RKO (cell line): ENCODE data around the gene GORASP2.

ENCODE experiments used
- DNase-seq: peaks from one replicate; pipeline ENCODE4 v3.0.0-alpha.2; 2016; ENCODE audit warnings: low spot score

Gene GORASP2

DNA sequence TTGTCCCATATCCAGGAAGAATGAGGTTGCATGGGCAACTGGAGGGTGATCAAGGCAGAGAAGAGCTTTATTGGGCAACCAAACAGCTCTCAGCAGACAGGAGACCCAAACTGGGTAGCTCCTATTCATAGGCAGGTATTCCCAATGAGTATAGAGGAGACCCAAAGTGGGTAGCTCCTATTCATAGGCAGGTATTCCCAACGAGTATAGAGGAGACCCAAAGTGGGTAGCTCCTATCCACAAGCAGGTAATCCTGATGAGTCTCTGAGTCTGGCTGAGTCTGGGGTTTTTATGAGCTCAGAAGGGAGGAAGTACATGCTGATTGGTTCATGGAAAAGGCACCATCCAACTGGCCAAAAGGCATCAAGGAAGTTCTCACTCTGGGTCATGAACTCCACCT is 5.3 kb upstream of the GORASP2 start:
- no peak for DNase-seq

DNA sequence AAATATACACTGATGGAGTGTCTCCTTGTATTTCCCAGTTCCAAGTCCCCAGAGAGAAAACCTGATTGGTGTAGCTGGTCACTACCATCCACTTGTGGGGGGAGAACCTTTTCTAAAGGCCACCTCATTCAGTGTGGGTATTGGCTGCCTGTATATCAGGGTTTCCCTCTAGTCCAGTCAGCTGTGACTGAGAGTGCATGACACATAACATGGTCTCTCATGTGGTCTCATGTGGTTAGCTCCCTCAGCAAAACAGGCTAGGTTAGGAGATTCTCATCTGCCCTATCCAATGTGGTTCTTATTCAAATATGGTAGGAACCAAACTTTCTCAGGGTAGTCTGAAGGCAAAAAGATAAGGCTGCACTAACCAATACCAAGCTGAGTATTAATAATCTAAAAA is 4.1 kb upstream of the GORASP2 start:
- no peak for DNase-seq

DNA sequence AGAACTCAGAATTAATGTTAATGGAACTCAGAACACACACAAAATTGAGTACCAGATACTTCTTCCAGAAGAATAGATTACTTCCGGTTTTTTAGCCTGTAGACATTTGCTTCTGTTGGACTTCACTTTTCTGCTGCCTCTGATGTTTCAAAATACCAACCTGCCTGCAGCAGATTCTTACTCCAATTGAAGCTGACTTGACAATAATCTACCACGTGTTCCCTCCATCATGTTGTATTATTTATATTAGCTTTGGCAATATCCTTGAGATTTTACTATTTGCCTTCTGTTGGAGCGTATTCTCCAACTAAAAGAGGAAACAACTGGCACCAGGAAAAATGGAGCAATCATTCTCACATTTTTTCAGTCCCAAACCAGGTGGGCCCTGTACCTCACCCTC is 3.1 kb upstream of the GORASP2 start:
- DNase-seq, result no peak

DNA sequence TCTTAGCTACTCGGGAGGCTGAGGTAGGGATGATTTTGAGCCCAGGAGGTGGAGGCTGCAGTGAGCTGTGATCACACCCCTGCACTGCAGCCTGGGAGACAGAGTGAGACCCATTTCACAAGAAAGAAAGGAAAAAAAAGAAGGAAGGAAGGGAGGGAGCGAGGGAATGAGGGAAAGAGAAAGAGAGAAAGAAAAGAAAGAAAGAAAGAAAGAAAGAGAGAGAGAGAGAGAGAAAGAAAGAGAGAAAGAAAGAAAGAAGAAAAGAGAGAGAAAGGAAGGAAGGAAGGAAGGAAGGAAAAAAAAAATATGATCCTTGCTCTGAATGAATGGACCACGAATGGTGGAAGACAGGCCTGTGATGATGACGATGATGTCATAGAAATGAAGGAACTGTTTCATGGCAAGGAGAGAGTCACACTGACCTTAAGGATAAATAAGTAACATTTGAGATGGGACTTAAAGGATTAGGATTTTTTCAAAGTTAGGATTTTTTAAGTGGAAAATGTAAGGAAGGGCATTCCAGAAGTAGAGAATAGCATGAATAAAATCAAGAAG is 2.2 kb upstream of the GORASP2 start:
- no peak for DNase-seq

DNA sequence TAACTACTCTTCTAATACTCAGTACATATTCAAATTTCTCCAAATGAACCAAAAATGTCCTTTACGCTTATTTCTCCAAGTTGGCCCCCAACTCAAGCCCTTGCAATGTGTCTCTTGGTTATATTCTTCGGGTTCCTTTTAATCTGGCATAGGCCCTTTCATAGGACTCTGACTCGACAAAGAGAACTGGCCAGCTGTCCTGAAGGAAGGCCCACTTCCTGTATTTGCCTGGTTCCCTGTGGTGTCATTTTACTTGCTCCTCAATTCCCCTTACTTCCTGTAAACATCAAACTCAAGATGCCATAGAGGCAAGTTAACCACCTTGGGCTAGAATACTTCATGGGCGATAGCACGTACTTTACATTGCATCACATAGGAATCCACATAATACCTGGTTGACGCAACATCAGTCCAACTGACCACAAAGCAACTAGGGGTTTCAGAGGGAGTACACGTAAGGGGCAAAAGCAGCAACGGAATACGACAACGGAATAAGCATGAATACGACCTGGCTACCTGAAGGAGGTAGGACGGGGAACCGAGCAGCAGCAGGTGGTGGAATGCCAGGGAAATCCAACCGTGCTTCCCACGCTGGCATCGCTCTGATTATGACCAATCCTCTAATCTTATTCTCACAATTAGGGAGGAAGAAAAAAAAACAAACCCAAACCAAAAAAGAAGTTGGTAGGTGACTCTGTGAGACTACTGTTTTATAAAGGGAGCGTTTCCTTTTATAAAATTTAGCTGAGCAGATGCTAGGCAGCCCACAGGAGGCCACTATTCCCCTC is 823 bp upstream of the GORASP2 start:
- DNase-seq, result peak; percentile 76

DNA sequence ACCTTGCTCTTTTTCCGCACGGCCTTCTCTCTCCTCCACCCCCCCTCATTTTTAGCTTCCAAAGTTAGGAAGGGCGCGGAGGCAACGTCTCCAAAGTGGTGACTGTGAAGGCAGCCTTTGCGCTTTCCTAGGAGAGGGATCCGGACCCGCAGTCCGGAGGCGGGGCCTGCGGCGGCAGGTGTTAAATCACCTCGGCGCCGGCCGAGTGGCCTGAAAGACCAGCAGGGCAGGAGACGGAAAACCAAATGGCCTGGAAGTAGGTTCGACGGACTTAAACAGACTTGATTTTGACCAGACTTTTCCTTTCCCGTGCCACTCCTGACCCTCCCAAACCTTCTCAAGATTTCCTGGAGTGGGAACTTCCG is 615 bp downstream of the GORASP2 start:
- DNase-seq, result peak; percentile 49

DNA sequence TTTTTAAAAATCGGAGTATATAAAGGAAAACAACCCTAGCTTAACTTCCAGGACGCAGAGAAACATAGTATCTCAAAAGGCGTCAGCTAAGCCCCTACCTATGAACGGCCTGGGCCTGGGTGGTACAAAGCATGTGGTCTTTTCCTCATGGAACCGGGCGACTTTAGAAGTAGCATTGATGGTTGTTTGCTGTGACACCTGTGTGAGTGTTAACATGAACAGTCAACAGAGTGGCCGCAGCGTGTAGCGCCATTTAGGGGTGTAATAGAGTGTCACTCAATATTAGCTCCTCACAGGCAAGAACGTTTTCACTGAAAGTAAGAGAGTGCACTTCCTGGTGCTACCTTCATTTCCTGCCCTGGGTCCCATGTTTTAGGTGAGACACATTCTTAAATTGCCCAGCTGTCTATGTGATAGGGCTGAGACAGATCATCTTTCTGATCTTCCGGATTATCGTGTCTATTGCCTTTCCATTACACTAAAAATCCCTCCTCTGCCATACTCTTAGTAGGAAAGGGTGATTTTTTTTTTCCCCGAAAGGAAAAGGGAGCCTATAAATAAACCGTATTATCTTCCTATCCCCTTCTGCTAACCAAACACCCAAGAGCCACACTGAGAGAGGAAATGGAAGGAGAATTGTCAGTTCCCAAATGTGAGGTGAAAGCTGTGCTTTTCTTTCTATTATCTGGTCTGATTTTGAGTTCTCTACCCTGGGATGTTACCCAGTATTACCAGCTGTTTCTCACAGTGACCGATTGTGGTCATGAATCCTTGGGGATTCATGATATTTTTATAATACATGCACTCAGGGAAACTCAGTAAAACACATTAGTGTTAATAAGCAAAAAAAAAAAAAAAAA is 1.3 kb downstream of the GORASP2 start:
- peak; percentile 93 for DNase-seq

DNA sequence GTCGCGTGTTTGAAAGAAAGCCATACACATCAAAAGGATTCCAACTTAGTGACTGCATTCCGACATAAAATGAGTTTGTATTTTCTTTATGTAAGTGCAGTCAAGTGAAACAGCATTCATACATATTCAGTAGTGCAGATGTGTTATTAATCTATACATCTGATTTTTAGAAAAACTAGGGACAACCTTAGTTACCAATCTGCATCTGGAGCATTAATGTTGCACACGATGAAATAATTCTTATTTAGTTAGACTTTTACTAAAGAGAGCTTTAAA is 1.9 kb downstream of the GORASP2 start:
- peak; percentile 16 for DNase-seq

DNA sequence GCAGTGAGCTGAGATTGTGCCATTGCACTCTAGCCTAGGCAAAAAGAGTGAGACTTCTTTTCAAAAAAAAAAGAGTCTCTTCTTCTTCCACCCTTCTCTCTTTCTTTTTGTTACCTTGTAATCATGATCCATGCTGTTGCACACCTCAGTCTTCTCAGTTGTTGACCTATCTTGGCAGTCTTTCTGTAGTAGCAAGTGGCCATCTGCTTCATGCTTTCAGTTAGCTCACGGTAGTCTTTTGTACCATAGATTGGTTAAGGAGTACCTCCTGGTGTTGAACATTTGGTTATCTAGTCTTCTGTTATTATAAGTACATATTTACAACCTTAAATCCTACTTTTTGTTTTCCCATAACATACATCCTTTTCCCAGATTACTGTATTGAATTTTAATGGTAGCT is 3.1 kb downstream of the GORASP2 start:
- DNase-seq, result no peak

DNA sequence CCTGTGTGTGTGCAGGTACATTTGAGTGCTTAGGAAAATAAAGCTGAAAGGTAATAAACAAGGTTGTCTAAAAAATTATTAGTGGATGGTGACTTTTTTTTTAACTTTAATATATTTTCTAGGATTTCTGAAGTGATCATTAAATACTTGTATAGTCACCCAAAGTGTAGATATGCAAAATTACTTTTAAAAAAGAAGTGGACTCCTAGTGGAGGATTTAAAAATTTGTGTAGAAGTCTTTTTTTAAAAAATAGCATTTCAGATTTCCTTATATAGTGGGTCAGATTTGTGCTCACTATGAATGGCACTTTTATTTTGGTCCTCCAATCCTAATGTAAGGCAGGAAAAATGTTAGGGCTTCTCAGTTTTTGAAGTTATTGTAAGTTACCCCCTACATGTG is 3.9 kb downstream of the GORASP2 start:
- DNase-seq, result no peak

DNA sequence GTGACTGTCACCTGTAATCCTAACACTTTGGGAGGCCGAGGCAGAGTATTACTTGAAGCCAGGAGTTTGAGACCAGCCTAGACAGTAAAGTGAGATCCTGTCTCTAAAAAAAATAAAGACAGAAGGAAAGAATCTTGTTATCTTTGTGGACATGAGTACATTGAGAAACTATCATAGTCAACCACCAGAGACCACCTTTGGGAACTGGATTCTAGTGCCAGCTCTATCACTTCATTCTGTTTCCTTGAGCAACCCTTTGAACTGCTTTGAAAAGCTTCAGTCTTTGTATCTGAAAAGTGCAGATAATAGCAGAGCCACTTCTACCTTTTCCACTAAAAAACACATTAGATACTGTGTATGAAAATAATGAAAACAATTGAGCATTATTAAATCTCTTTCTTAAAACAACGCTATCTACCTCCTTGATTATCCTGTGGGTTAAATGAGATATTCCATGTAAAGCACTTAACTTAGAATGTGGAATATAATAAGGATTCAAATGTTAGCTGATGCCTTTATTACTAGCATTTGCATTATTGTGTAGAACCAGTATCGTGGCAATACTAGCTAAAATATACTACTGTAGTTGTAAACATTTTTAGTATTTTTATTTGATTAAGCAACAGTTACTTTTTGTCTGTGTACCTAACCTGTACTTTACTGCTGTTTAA is 8.8 kb downstream of the GORASP2 start:
- no peak for DNase-seq

DNA sequence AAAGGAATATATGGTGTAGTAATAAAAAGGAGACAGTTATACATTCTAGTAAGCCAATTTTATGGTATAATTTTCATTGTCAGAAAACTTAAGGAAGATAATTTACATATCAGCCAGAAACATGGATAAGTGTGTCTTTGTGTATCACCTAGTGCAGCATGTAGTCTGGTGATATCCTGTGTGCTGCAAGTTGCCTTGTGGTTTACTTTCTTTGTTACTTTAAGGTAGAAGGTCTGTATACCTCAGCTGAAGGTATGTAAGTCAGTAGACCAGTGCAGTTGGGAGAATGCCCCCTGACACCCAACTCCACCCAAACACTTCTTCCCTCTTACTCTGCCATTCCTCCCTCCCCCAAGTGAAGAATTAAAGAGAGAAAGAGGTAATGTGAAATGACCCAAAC is 11.0 kb downstream of the GORASP2 start:
- DNase-seq, result no peak

DNA sequence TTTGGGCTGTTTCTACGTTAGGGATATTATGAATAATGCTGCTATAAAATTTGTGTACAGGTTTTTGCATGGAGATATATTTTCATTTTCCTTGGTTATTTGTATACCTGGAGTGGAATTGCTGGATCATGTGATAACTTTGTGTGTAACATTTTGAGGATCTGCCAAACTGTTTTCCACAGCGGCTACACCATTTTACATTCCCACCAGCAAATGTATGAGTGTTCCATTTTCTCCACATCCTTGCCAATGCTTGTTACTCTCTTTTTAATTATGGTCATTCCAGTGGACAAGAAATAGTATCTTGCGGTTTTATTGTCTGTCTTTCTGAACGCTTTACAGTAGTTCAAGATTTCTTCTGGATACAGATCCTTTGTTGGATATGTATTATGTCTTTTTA is 13.6 kb downstream of the GORASP2 start:
- no peak for DNase-seq

DNA sequence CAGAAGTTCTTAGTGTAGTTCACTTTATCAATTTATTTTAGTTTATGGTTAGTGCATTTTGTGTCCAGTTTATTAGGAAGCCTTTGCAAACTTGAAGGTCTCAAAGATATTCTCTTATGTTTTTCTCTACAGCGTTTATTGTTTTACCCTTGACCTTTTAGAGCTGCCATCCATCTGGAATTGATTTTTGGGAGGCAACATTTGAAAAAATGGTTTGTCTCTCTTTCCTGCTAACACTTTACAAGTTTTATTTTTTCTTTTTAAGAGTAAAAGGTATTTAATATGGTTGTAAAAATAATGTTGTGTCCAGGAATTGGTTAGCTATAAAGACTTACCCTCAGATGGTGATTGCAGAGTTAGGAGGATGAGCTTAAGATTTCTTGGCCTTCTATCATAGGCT is 14.0 kb downstream of the GORASP2 start:
- no peak for DNase-seq

DNA sequence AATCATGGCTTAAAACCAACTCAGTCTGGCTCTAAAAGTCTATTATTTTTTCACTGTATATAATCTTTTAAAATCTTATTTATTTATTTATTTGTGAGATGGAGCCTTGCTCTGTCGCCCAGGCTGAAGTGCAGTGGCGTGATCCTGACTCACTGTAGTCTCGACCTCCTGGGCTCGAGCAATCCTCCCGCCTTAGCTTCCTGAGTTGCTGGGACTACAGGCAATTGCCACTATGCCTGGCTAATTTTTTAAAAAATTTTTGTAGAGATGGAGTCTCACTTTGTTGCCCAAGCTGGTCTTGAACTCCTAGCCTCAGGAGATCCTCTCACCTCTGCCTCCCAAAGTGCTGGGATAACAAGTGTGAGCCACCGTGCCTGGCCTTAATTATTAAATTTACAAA is 14.5 kb downstream of the GORASP2 start:
- DNase-seq, result no peak

DNA sequence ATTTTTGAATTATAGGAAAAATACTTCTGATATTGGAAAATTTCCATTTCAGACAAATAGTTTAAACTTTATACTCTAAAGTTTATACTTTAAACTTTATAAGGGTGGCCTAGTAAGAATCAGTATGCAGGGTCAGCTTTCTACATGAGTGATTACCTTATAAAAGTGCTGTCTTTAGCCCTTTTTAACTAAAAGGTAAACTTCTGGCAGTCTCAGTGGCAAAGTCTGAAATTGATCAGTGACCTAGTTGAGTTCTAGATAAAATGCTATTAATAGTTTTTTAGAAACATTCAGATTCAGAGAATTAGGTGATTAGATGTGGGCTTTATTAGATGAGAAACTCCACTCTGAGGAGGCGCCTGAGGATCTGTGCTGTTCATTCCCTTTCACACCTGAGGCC is 15.5 kb downstream of the GORASP2 start:
- DNase-seq, result no peak

DNA sequence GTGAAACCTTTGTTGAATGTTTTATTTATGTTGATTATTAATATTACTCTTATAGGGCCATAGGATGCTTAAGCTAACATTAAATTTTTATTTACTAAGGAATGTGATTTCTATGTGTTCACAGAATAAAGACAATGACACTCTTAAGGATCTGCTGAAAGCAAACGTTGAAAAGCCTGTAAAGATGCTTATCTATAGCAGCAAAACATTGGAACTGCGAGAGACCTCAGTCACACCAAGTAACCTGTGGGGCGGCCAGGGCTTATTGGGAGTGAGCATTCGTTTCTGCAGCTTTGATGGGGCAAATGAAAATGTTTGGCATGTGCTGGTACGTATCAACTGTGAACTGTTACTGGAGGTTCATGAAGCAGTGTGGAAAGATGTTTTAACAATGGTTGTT is 20.4 kb downstream of the GORASP2 start:
- no peak for DNase-seq

DNA sequence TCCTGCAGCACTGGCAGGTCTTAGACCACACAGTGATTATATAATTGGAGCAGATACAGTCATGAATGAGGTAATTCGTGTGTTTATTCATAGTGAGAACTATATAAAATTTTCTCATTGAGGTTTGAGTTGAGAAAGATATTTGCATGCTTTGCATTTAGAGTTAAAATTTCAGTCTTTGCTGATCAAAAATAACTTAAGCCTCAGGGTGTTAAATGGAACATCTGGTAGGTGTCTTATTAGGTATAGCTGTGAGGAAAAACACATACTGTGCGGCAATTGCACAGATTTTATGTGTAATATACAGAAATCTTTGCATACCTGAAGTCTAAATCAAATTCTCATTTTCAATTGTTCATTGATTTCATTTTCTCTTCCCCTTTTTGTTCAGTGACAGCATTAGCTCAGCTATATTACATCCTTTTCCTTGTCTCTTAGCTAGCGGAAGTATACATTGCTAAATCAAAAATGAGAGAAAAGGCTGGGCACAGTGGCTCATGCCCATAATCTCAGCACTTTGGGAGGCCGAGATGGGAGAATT is 21.2 kb downstream of the GORASP2 start:
- no peak for DNase-seq

DNA sequence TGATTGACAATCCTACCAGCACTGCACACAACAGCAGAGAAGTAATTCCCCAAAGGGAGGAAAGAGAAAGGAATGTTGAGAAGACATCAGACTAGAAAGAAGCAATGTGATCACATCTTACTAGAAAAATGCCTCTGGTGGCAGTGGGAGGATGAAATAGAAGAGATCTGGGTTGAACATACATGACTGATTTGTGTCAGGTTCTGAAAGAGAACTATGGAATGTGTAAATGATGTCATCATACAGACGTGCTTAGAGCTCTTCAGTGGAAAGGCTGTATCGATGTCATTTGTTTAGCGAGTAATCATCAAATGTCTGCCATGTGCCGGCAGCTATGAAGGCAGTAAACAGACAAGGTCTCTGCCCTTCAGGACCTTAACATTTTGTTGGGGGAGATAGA is 24.9 kb downstream of the GORASP2 start:
- no peak for DNase-seq

DNA sequence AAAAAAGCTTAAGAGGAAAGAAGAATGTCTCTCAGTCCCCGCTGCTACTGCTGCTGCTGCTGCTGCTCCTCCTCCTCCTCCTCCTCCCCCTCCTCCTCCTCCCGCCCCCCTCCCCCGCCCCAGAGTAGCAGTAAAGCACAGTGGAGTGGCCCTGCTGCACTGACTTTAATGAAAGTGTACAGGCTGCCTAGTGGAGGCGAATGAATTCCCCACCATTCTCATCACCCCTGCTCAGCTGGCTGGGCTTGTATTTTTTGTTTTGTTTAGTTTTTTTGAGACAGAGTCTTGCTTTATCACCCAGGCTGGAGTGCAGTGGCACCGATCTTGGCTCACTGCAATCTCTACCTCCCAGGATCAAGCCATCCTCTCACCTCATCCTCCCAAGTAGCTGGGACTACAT is 34.3 kb downstream of the GORASP2 start:
- no peak for DNase-seq

DNA sequence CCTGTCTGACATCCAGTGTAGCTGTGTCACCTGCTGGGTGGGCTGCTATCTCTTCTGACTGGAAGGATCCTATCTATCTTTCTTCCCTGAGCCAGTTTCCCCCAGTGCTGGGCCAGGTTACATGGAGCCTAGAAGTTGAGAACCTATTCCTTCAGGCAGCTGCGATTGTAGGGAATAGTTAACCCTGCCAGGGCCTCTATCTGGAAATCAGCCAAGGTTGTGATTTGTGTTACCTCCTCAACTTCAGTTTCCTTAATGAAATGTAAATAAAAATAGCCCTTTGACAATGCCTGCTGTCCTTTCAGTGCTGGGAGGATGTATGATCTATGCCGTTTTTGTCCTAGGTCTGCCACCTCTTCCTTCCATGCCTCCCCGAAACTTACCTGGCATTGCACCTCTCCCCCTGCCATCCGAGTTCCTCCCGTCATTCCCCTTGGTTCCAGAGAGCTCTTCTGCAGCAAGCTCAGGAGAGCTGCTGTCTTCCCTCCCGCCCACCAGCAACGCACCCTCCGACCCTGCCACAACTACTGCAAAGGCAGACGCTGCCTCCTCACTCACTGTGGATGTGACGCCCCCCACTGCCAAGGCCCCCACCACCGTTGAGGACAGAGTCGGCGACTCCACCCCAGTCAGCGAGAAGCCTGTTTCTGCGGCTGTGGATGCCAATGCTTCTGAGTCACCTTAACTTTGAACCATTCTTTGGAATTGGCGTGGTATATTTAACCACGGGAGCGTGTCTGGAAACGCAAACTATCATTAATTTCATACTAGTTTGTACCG is 36.6 kb downstream of the GORASP2 start:
- DNase-seq, result no peak
